GM23248 (cell line): Measurements from ENCODE around the gene STAB2. TPM values are rescaled to one million over a fixed set of nuclear protein-coding genes. Genes with fewer than 3 reads are reported as not detected.
A peak's percentile ranks its signal among the peaks of the same experiment; 100 is the strongest.

ENCODE experiments used
- DNase-seq: peaks from one replicate; pipeline ENCODE4 v3.0.0-alpha.2; 2015
- H2AFZ ChIP-seq: fragments of 200-600 bp; sonication (generic); 2 replicates; pipeline ENCODE4 v1.6.1; 2016; ENCODE audit warnings: antibody characterized with exemption
- H3F3A ChIP-seq: fragments of 200-600 bp; sonication (generic); 2 replicates; pipeline ENCODE4 v1.6.1; 2016; ENCODE audit warnings: mild to moderate bottlenecking, antibody characterized with exemption, mixed run types; ENCODE audit not compliant: insufficient read depth
- H3K27ac ChIP-seq: fragments of 200-600 bp; sonication (generic); 2 replicates; pipeline ENCODE4 v1.5.1; 2016; ENCODE audit warnings: mild to moderate bottlenecking
- H3K27me3 ChIP-seq: fragments of 200-600 bp; sonication (generic); replicated peaks from 2 replicates; pipeline ENCODE4 v1.6.1; 2016; ENCODE audit warnings: mild to moderate bottlenecking; ENCODE audit not compliant: insufficient read depth
- H3K36me3 ChIP-seq: fragments of 200-600 bp; sonication (generic); 2 replicates; pipeline ENCODE4 v1.6.1; 2016; ENCODE audit warnings: low read depth, mild to moderate bottlenecking
- H3K4me1 ChIP-seq: fragments of 200-600 bp; sonication (generic); 2 replicates; pipeline ENCODE4 v1.6.1; 2016; ENCODE audit warnings: mild to moderate bottlenecking; ENCODE audit not compliant: insufficient read depth
- H3K4me2 ChIP-seq: fragments of 200-600 bp; sonication (generic); one replicate; pipeline ENCODE4 v1.6.1; 2016; ENCODE audit warnings: mild to moderate bottlenecking; ENCODE audit not compliant: unreplicated experiment
- H3K4me3 ChIP-seq: fragments of 200-600 bp; sonication (generic); 2 replicates; pipeline ENCODE4 v1.5.1; 2016; ENCODE audit warnings: mild to moderate bottlenecking
- H3K79me2 ChIP-seq: fragments of 200-600 bp; sonication (generic); 2 replicates; pipeline ENCODE4 v1.6.1; 2016; ENCODE audit warnings: mild to moderate bottlenecking; ENCODE audit not compliant: insufficient read depth
- H3K9ac ChIP-seq: fragments of 200-600 bp; sonication (generic); 2 replicates; pipeline ENCODE4 v1.6.1; 2016; ENCODE audit warnings: mild to moderate bottlenecking
- H3K9me2 ChIP-seq: fragments of 200-600 bp; sonication (generic); 2 replicates; pipeline ENCODE4 v1.6.1; 2016; ENCODE audit warnings: mixed run types, mild to moderate bottlenecking, moderate library complexity; ENCODE audit not compliant: insufficient read depth
- H3K9me3 ChIP-seq: fragments of 200-600 bp; sonication (generic); one replicate; pipeline ENCODE4 v1.6.1; 2017; ENCODE audit warnings: low read depth
- H4K20me1 ChIP-seq: fragments of 200-600 bp; sonication (generic); 2 replicates; pipeline ENCODE4 v1.6.0; 2016; ENCODE audit not compliant: insufficient read depth
- EZH2 ChIP-seq: fragments of 200-600 bp; sonication (generic); IDR thresholded peaks from 2 replicates; pipeline ENCODE4 v1.6.1; 2018; ENCODE audit warnings: antibody characterized with exemption, mild to moderate bottlenecking; ENCODE audit not compliant: insufficient read depth, poor library complexity, severe bottlenecking
- EZH2phosphoT487 ChIP-seq: fragments of 200-600 bp; sonication (generic); IDR thresholded peaks from 2 replicates; pipeline ENCODE4 v1.6.1; 2018; ENCODE audit warnings: antibody characterized with exemption, moderate library complexity, mild to moderate bottlenecking, low read depth; ENCODE audit not compliant: insufficient read depth
- WGBS, 2 experiments: methylation state at CpG; one replicate each; pipeline ENCODE4 v1.1.6; 2015 to 2017; ENCODE audit warnings: low lambda C conversion rate in 2 of 2, low coverage in 1 of 2; ENCODE audit errors: missing lambda C conversion rate in 2 of 2; 5-methylcytosine and 5-hydroxymethylcytosine counted together
- in situ Hi-C: fragments of 300-500 bp; cut with MboI; formaldehyde crosslinking; loops from 2 replicates; pipeline ENCODE4 v1.15.0; 2020
- polyA plus RNA-seq: library from polyadenylated mRNA; unstranded; fragments of >200 nt; fragmentation: Nextera tagmentation; extraction: Ambion mirVana; gene quantifications from 2 replicates; pipeline ENCODE4 v1.2.1, GENCODE V29; 2016
- total RNA-seq: library from RNA; depleted of rRNA; stranded (reverse); fragments of >200 nt; shearing (Covaris generic); gene quantifications from 2 replicates; pipeline ENCODE4 v1.2.3, GENCODE V29; 2014

The STAB2 gene
- total and polyA plus RNA-seq, 2 experiments from 2014 or later: not detected

DNA sequence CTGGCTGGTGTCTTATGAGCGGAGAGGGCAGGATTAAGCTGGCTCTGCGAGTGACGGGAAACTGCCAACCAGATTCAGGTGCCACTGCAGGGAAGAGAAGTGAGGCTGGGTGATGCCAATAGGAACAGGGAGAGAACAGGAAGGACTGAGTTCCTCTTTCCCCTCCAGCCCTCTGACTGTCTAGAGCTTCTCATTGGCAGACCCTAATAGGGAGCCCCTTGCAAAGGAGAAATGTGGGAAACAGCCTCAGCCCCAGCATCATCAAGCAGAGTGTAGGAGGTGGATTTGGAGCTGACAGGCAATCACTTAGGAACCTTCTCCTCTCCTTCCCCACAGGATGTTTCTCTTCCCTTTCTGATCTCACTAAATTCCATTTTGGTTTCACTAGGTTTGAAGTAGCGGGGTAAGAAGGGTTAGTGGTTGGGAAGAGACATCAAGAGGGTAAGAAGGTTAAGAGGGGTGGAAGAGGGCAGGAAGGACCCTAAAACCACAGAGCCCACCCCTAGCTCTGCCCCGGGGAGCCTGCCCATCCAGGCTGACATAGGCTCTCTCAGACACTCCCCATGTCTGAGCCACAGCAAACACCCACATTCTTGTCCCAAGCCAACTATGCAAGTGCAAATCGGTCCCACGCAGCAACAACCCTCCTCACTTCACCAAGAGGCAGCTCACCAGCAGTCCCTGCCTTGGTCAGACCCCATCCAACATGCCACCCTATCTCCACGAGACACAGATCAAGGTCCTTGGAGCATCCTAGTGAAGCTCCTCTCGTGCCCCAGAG lies 111.1 kb downstream of the STAB2 start:
- Histone ChIP-seq H3K4me1 (no peaks in the 10 kb centered on the region), H3K4me2 (no peak overlapping the region), H3K36me3 (no peaks in the 10 kb centered on the region), H3K9me2 (no peaks in the 10 kb centered on the region), H3K27ac (no peak overlapping the region), H3K27me3 (peaks cover 11% of the 10 kb centered on the region; the same call in 1 of the 2 replicates), H2AFZ (no peak overlapping the region), H3K4me3 (no peak overlapping the region), H3K79me2 (no peaks in the 10 kb centered on the region), H4K20me1 (no peaks in the 10 kb centered on the region), H3F3A (no peaks in the 10 kb centered on the region), H3K9ac (no peak overlapping the region), H3K9me3 (no peaks in the 10 kb centered on the region)
- DNase-seq: no peak
- in situ Hi-C loops: no loop called here
- 45 to 50% methylated on average over 9 of the region's 9 CpGs for WGBS, 2 experiments
- TF ChIP-seq EZH2: no peak
- no peak for TF ChIP-seq EZH2phosphoT487

DNA sequence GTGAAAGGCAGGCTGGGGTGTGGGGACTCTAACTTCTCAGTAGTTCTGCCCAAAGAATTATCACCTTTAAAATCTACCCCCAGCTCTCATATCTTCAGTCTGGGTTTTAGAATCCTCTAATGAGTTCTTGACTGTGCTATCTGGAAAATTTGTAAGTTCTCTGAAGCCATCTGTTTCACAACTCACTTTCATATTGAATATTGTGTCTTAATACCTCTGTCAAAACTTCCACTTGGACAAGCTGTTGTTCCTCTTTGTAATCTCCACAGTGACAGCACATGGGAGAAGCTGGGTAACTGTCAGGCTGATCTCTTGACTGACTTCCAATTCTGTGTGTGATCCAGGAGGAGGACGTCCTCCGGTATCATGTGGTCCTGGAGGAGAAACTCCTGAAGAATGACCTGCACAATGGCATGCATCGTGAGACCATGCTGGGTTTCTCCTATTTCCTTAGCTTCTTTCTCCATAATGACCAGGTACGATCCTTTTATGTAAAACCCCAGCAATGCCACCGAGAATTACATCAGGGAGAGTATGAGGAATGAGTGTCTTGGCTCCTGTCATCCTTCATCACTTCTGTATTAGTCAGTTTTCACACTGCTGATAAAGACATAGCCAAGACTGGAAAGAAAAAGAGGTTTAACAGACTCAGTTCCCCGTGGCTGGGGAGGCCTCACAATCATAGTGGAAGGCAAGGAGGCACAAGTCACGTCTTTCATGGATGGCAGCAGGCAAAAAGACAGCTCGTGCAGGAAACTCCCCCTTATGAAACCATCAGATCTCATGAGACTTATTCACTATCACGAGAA lies 111.9 kb downstream of the STAB2 start:
- no peaks in the 10 kb centered on the region for H4K20me1 ChIP-seq
- no peaks in the 10 kb centered on the region for H3K4me1 ChIP-seq
- WGBS, 2 experiments: 42 to 50% methylated on average over 9 of the region's 9 CpGs
- no peaks in the 10 kb centered on the region for H3K9me3 ChIP-seq
- no peak overlapping the region for H3K4me2 ChIP-seq
- H3K36me3 ChIP-seq: no peaks in the 10 kb centered on the region
- H2AFZ ChIP-seq: no peak overlapping the region
- TF ChIP-seq EZH2: no peak
- no peak for TF ChIP-seq EZH2phosphoT487
- H3K9me2 ChIP-seq: no peaks in the 10 kb centered on the region
- peak; percentile 9 for DNase-seq
- H3K4me3 ChIP-seq: no peak overlapping the region
- H3K27me3 ChIP-seq: peaks cover 11% of the 10 kb centered on the region; the same call in 1 of the 2 replicates
- H3F3A ChIP-seq: no peaks in the 10 kb centered on the region
- no peaks in the 10 kb centered on the region for H3K79me2 ChIP-seq
- H3K27ac ChIP-seq: no peak overlapping the region
- no peak overlapping the region for H3K9ac ChIP-seq
- in situ Hi-C loops: no loop called here

DNA sequence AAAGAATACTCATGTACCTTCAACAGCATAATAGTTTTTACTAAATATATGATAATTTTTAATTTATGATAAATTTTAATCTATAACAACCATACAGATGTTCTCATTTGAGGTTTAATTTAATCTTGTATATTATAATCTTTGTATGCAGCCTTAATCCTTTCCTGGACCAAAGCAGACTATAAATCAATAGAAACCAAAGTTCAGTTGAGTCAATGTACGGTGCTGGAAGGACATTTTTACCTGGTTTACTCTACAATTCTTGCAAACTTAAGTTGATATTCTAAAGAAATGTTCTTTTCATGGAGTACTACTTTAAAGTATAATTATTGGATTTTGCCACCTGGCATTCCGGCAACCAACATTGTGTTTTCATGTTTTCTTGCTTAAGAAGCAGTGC lies 118.0 kb downstream of the STAB2 start:
- DNase-seq: no peak
- no peak for TF ChIP-seq EZH2phosphoT487
- TF ChIP-seq EZH2: no peak
- H3F3A ChIP-seq: no peaks in the 10 kb centered on the region
- in situ Hi-C loops: no loop called here
- H3K79me2 ChIP-seq: no peaks in the 10 kb centered on the region
- WGBS, 2 experiments: 25 to 26% methylated on average over 2 of the region's 2 CpGs
- H3K9me3 ChIP-seq: no peaks in the 10 kb centered on the region
- H3K36me3 ChIP-seq: no peaks in the 10 kb centered on the region
- H3K4me2 ChIP-seq: no peak overlapping the region
- no peak overlapping the region for H3K27ac ChIP-seq
- no peak overlapping the region for H3K4me3 ChIP-seq
- H4K20me1 ChIP-seq: no peaks in the 10 kb centered on the region
- peaks cover 3% of the 10 kb centered on the region; the same call in 1 of the 2 replicates for H3K27me3 ChIP-seq
- no peak overlapping the region for H3K9ac ChIP-seq
- H3K4me1 ChIP-seq: no peaks in the 10 kb centered on the region
- no peak overlapping the region for H2AFZ ChIP-seq
- no peaks in the 10 kb centered on the region for H3K9me2 ChIP-seq

DNA sequence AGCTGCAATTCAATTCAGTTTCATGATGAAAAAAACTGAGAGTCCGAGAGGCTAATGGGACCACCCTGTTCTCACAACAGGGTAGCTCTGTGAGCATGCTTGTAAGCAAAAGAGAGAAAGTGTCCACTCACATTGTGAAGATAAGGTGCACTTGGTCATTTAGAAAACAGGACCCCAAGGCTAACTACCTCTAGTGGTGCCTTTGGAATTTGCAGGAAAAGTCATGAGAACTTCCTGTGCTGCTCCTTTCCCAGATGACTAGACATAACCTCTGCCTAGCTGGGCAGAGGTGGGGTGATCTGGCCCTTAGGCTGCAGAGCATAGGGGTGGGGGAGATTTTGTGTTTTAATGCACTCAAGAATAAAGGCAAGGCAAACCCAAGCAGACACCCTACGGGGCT lies 118.9 kb downstream of the STAB2 start:
- Histone ChIP-seq H3K79me2 (no peaks in the 10 kb centered on the region), H3K4me1 (no peaks in the 10 kb centered on the region), H3K36me3 (no peaks in the 10 kb centered on the region), H3K27ac (no peak overlapping the region), H3K27me3 (peaks cover 3% of the 10 kb centered on the region; the same call in 1 of the 2 replicates), H3K4me2 (no peak overlapping the region), H3K9ac (no peak overlapping the region), H3K9me3 (no peaks in the 10 kb centered on the region), H4K20me1 (no peaks in the 10 kb centered on the region), H3F3A (no peaks in the 10 kb centered on the region), H3K9me2 (no peaks in the 10 kb centered on the region), H2AFZ (no peak overlapping the region), H3K4me3 (no peak overlapping the region)
- in situ Hi-C loops: no loop called here
- 37 to 43% methylated on average over 2 of the region's 2 CpGs for WGBS, 2 experiments
- DNase-seq: no peak
- TF ChIP-seq EZH2phosphoT487 (no peak), EZH2 (no peak)
